ENCODE measurements around the gene LAMA2. TPM values are rescaled to one million over a fixed set of nuclear protein-coding genes. Genes with fewer than 3 reads are reported as not detected.

LAMA2 gene
- polyA plus RNA-seq, 3 donors: not detected

DNA sequence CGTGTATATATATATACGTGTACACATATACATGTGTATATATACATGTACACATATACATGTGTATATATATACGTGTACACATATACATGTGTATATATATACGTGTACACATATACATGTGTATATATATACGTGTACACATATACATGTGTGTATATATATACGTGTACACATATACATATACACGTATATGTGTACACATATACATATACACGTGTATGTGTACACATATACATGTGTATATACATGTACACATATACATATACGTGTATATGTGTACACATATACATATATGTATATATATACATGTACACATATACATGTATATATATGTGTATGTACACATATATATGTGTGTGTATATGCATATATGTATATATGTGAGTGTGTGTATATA, 317.2 kb downstream of the LAMA2 start:
- H3K36me3 ChIP-seq (replicated peaks in 1 of 2; ENCODE audit: control insufficient read depth in 1 of 2, insufficient read depth in 2 of 2, low read length in 2 of 2): no peaks in the 10 kb centered on the region
- Mint-ChIP-seq H3K4me3 (no peak overlapping the region), H3K36me3 (no peaks in the 10 kb centered on the region), H3K27me3 (ENCODE audit: low read depth in 3 of 3) (no peaks in the 10 kb centered on the region), H3K4me1 (no peaks in the 10 kb centered on the region), H3K9me3 (peaks cover 0 to 1% (median 0%) of the 10 kb centered on the region in 7 donors), H3K27ac (no peak overlapping the region)
- H4K20me1 ChIP-seq (ENCODE audit: insufficient read depth, low read length): no peaks in the 10 kb centered on the region
- no peaks in the 10 kb centered on the region for H3K27me3 ChIP-seq (ENCODE audit: control insufficient read depth in 2 of 2, insufficient read depth in 2 of 2, low read length in 2 of 2)
- H3K27ac ChIP-seq (ENCODE audit: low read depth in 1 of 2, low read length in 2 of 2): no peak overlapping the region
- H3K4me2 ChIP-seq (replicated peaks; ENCODE audit: extremely low read depth, low read length, poor library complexity, severe bottlenecking): no peak overlapping the region
- TF ChIP-seq, protein P1, sequence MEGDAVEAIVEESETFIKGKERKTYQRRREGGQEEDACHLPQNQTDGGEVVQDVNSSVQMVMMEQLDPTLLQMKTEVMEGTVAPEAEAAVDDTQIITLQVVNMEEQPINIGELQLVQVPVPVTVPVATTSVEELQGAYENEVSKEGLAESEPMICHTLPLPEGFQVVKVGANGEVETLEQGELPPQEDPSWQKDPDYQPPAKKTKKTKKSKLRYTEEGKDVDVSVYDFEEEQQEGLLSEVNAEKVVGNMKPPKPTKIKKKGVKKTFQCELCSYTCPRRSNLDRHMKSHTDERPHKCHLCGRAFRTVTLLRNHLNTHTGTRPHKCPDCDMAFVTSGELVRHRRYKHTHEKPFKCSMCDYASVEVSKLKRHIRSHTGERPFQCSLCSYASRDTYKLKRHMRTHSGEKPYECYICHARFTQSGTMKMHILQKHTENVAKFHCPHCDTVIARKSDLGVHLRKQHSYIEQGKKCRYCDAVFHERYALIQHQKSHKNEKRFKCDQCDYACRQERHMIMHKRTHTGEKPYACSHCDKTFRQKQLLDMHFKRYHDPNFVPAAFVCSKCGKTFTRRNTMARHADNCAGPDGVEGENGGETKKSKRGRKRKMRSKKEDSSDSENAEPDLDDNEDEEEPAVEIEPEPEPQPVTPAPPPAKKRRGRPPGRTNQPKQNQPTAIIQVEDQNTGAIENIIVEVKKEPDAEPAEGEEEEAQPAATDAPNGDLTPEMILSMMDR (IDR thresholded peaks at IDR 0.05): no peak
- no peak for DNase-seq
- H2AFZ ChIP-seq (ENCODE audit: insufficient read depth, low read depth, low read length, poor library complexity, severe bottlenecking): no peak overlapping the region
- no CpG with 5 or more reads among the region's 9 CpGs for WGBS (ENCODE audit: insufficient coverage)
- H3K9ac ChIP-seq (ENCODE audit: insufficient read depth, low read length, poor library complexity, severe bottlenecking): no peak overlapping the region
- H3K9me3 ChIP-seq (replicated peaks in 1 of 2; ENCODE audit: control insufficient read depth in 1 of 2, insufficient read depth in 1 of 2, low read length in 2 of 2): no peaks in the 10 kb centered on the region
- no peaks in the 10 kb centered on the region for H3K79me2 ChIP-seq (ENCODE audit: insufficient read depth, low read length)
- intact Hi-C loops (cut with micrococcal nuclease): no loop called here
- H3K4me3 ChIP-seq (replicated peaks in 1 of 3; ENCODE audit: low read depth in 2 of 3, low read length in 3 of 3): no peak overlapping the region
- H3K4me1 ChIP-seq (ENCODE audit: control insufficient read depth in 1 of 2, insufficient read depth in 2 of 2, low read length in 2 of 2): no peaks in the 10 kb centered on the region

DNA sequence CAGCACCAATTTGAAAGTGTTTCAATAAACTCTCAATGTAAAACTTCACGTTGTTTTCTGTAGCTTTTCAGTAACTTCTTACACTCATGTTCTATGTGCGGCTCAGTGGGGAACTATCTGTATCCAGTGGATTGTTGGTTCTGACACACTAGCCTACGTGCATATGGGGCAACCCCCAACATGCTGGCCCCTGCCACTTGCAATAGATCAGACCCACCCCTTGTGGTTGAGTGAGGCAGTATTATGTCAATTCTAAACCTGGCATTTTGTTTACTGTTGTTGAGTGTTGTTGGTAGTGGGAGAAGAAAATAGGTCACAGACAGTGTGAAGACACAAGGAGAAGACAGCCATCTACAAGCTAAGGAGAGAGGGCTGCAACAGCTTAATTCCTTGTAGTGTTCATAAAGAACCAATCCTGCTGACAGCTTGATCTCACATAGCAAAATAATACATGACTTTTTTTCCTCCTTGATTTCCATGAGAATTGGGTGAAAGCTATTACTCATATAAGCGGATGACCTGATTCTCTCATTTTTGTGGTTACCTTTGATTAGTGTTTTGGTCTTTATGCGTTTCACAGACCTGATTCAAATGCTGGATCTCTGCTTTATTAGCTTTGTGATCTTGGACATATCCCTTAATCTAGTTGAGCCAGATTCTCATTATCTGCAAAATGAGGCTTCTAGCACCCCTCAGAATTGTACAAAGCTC, 320.4 kb downstream of the LAMA2 start:
- no CpG with 5 or more reads among the region's 5 CpGs for WGBS (ENCODE audit: insufficient coverage)
- Histone ChIP-seq H4K20me1 (ENCODE audit: insufficient read depth, low read length) (no peaks in the 10 kb centered on the region), H3K9ac (ENCODE audit: insufficient read depth, low read length, poor library complexity, severe bottlenecking) (no peak overlapping the region), H3K4me2 (replicated peaks; ENCODE audit: extremely low read depth, low read length, poor library complexity, severe bottlenecking) (no peak overlapping the region), H3K36me3 (replicated peaks in 1 of 2; ENCODE audit: control insufficient read depth in 1 of 2, insufficient read depth in 2 of 2, low read length in 2 of 2) (no peaks in the 10 kb centered on the region), H3K27me3 (ENCODE audit: control insufficient read depth in 2 of 2, insufficient read depth in 2 of 2, low read length in 2 of 2) (no peaks in the 10 kb centered on the region), H3K79me2 (ENCODE audit: insufficient read depth, low read length) (no peaks in the 10 kb centered on the region), H3K9me3 (replicated peaks in 1 of 2; ENCODE audit: control insufficient read depth in 1 of 2, insufficient read depth in 1 of 2, low read length in 2 of 2) (no peaks in the 10 kb centered on the region), H3K4me1 (ENCODE audit: control insufficient read depth in 1 of 2, insufficient read depth in 2 of 2, low read length in 2 of 2) (no peaks in the 10 kb centered on the region), H3K27ac (ENCODE audit: low read depth in 1 of 2, low read length in 2 of 2) (no peak overlapping the region), H3K4me3 (replicated peaks in 1 of 3; ENCODE audit: low read depth in 2 of 3, low read length in 3 of 3) (no peak overlapping the region), H2AFZ (ENCODE audit: insufficient read depth, low read depth, low read length, poor library complexity, severe bottlenecking) (no peak overlapping the region)
- intact Hi-C loops (cut with micrococcal nuclease): no loop called here
- peaks cover 0 to under 1% (median 0%) of the 10 kb centered on the region in 7 donors for H3K9me3 Mint-ChIP-seq
- no peaks in the 10 kb centered on the region for H3K27me3 Mint-ChIP-seq (ENCODE audit: low read depth in 3 of 3)
- no peaks in the 10 kb centered on the region for H3K4me1 Mint-ChIP-seq
- TF ChIP-seq, protein P1 (IDR thresholded peaks at IDR 0.05): no peak
- H3K4me3 Mint-ChIP-seq: no peak overlapping the region
- H3K36me3 Mint-ChIP-seq: no peaks in the 10 kb centered on the region
- no peak for DNase-seq
- no peak overlapping the region for H3K27ac Mint-ChIP-seq
